A673 (cell line): ENCODE measurements around the gene VHLL.

ENCODE experiments used
- EZH2 ChIP-seq: fragments of 200-600 bp; sonication (generic); IDR thresholded peaks from 2 replicates; pipeline ENCODE4 v1.6.1; 2017; ENCODE audit warnings: borderline replicate concordance, low read depth, mild to moderate bottlenecking, mixed read lengths, antibody characterized with exemption, low read length; ENCODE audit not compliant: poor library complexity, severe bottlenecking
- TF ChIP-seq, protein P1 (sequence below): fragments of 300-800, 200-600 bp; sonication (generic); conservative IDR thresholded peaks from 2 replicates; pipeline ENCODE4 v1.5.1; 2017; ENCODE audit warnings: low read depth, mild to moderate bottlenecking, antibody characterized with exemption, low read length, moderate library complexity, mixed read lengths

GRCh38 chr1:156289857-156290256 is 9.2 kb downstream of the VHLL start:
- TF ChIP-seq, protein P1, sequence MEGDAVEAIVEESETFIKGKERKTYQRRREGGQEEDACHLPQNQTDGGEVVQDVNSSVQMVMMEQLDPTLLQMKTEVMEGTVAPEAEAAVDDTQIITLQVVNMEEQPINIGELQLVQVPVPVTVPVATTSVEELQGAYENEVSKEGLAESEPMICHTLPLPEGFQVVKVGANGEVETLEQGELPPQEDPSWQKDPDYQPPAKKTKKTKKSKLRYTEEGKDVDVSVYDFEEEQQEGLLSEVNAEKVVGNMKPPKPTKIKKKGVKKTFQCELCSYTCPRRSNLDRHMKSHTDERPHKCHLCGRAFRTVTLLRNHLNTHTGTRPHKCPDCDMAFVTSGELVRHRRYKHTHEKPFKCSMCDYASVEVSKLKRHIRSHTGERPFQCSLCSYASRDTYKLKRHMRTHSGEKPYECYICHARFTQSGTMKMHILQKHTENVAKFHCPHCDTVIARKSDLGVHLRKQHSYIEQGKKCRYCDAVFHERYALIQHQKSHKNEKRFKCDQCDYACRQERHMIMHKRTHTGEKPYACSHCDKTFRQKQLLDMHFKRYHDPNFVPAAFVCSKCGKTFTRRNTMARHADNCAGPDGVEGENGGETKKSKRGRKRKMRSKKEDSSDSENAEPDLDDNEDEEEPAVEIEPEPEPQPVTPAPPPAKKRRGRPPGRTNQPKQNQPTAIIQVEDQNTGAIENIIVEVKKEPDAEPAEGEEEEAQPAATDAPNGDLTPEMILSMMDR, result no peak
- TF ChIP-seq EZH2, result no peak
